Right lobe of liver (tissue), 6 donors: ENCODE measurements around the gene ERO1B. TPM values are rescaled to one million over a fixed set of nuclear protein-coding genes. Genes with fewer than 3 reads are reported as not detected.

Experiments
- ATAC-seq, 4 donors: fragments of 200-7000 bp; cut with Tn5 transposase; one replicate each; pipeline ENCODE4 v1.9.1; 2020; ENCODE audit warnings: mild to moderate bottlenecking in 4 of 4, moderate library complexity in 4 of 4
- DNase-seq, 3 donors: peaks; one replicate each; pipeline ENCODE4 v3.0.0-alpha.2; 2020
- H3K27ac ChIP-seq, 3 donors: fragments of 200-600 bp; one replicate each; pipeline ENCODE4 v1.8.0; 2022
- H3K27me3 ChIP-seq, 2 donors: fragments of 200-600 bp; one replicate each; pipeline ENCODE4 v1.8.0; 2022
- H3K36me3 ChIP-seq, 4 donors: fragments of 200-600 bp; sonication (generic) in 1 of 4; one replicate each; pipeline versions ENCODE4 v1.5.1 to v1.8.0; 2017 to 2022; ENCODE audit warnings: control low read depth in 1 of 4
- H3K4me1 ChIP-seq, 4 donors: fragments of 200-600 bp; sonication (generic) in 1 of 4; one replicate each; pipeline versions ENCODE4 v1.5.1 to v1.8.0; 2017 to 2022; ENCODE audit warnings: control low read depth in 1 of 4
- H3K4me3 ChIP-seq, 3 donors: fragments of 200-600 bp; one replicate each; pipeline ENCODE4 v1.8.0; 2022
- H3K9me3 ChIP-seq, 4 donors: fragments of 200-600 bp; sonication (generic) in 1 of 4; one replicate each; pipeline versions ENCODE4 v1.5.1 to v1.8.0; 2017 to 2022; ENCODE audit warnings: control low read depth in 1 of 4
- POLR2A ChIP-seq: fragments of 450-650 bp; IDR thresholded peaks from one replicate; pipeline ENCODE4 v1.6.1; 2017; ENCODE audit warnings: antibody characterized with exemption, mild to moderate bottlenecking
- WGBS: methylation state at CpG from one replicate; pipeline ENCODE4 v1.1.6; 2018; ENCODE audit warnings: low coverage, low lambda C conversion rate; ENCODE audit not compliant: insufficient coverage; ENCODE audit errors: missing lambda C conversion rate; 5-methylcytosine and 5-hydroxymethylcytosine counted together
- intact Hi-C, 2 donors: fragments of 100-400 bp; cut with DNase I; formaldehyde crosslinking; loops; one replicate each; pipeline versions ENCODE4 v1.11.2 to v1.14.1; 2022
- total RNA-seq, 6 experiments: library from RNA; depleted of rRNA in 2 of 6; stranded (reverse); fragments of >200 nt in 2 of 6; fragmentation: NEBNext Ultra II Directional in 3 of 6; extraction: Animal tissue kit (Norgen Biotek cat#: 25700) in 3 of 6; gene quantifications; one replicate each; pipeline versions ENCODE4 v1.1.0 to v1.2.4, GENCODE V29; 2016 to 2023
- TF ChIP-seq, protein P1 (sequence below), 4 donors: fragments of 200-600 bp in 3 of 4; fragments of 450-650 bp in 1 of 4; IDR thresholded peaks; one replicate each; pipeline versions ENCODE4 v1.5.1 to v1.8.0; 2016 to 2022; ENCODE audit warnings: antibody characterized with exemption in 4 of 4, mild to moderate bottlenecking in 2 of 4
- donor health status: DM: no; HTN: yes; CAD: no.
- donor health status: DM: no; HTN: no; CAD: no.
- donor health status: DM: no; HTN: no; CAD: no.
- donor health status: DM: no; HTN: yes; CAD: no.
- donor health status: DM: no; HTN: yes; CAD: no.

Gene ERO1B
- total RNA-seq, 6 experiments from 2014 or later, result 8.0 to 22.5 (median 17.1) TPM

DNA sequence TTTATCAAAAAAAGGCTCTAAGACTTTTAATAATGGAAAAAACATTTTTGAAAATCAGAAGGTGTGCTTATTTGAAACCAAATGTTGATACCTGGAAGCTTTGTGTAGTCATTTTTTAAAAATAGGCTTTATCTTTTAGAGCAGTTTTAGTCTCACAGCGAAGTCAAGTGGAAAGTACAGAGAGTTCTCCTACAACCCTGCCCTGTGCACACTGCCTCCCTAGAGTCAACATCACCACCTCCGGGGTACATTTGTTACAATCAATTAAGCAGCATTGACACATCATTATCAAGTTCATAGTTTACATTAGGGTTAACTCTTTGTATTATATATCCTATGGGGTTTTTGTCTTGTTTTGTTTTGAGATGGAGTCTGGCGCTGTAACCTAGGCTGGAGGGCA lies 10.7 kb upstream of the ERO1B start:
- DNase-seq (no peak), ATAC-seq (no peak)
- no peak for TF ChIP-seq POLR2A
- Histone ChIP-seq H3K27ac (no peak overlapping the region), H3K9me3 (no peaks in the 10 kb centered on the region), H3K4me3 (no peak overlapping the region), H3K36me3 (no peaks in the 10 kb centered on the region), H3K4me1 (no peaks in the 10 kb centered on the region), H3K27me3 (no peaks in the 10 kb centered on the region)
- intact Hi-C loops, result no loop called here
- WGBS, result 57% methylated on average over 3 of the region's 3 CpGs

DNA sequence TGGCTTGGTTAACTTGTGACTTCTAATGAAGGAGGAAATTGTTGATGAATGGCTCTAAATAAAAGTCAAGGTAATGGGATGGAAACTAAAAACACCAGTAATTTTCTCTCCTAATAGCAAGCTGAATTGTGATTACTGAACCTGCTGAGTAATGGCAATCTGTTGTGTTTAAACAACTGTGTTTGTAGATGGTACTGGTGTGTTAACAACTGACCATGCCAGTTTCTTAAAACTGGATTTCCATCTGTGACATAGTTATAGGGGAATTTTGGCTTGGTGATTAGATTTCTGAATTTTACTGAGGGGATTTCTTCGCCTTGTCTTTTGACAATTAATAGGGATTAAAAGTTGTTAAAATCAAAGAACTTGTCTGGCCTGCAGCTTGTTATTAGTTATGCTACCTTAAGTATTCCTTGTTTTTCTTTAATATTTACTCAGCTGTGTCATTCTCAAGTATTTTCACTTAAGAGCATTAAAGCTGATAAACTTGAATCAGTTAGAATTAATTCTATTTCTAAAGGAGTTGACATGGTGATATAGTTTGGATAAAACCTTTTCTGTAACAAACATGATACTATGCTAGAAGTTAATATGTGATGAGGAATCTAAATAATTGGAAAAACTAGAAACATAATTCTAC lies 7.9 kb upstream of the ERO1B start:
- 77% methylated on average over 1 of the region's 1 CpG for WGBS
- intact Hi-C loops, result no loop called here
- no peak for TF ChIP-seq POLR2A
- TF ChIP-seq, protein P1, sequence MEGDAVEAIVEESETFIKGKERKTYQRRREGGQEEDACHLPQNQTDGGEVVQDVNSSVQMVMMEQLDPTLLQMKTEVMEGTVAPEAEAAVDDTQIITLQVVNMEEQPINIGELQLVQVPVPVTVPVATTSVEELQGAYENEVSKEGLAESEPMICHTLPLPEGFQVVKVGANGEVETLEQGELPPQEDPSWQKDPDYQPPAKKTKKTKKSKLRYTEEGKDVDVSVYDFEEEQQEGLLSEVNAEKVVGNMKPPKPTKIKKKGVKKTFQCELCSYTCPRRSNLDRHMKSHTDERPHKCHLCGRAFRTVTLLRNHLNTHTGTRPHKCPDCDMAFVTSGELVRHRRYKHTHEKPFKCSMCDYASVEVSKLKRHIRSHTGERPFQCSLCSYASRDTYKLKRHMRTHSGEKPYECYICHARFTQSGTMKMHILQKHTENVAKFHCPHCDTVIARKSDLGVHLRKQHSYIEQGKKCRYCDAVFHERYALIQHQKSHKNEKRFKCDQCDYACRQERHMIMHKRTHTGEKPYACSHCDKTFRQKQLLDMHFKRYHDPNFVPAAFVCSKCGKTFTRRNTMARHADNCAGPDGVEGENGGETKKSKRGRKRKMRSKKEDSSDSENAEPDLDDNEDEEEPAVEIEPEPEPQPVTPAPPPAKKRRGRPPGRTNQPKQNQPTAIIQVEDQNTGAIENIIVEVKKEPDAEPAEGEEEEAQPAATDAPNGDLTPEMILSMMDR (IDR thresholded peaks at IDR 0.05), result no peak
- no peak for DNase-seq
- H3K27ac ChIP-seq, result no peak overlapping the region
- H3K9me3 ChIP-seq, result no peaks in the 10 kb centered on the region
- ATAC-seq, result peak in 1 of 4 donors; percentile 65
- no peaks in the 10 kb centered on the region for H3K36me3 ChIP-seq
- no peaks in the 10 kb centered on the region for H3K4me1 ChIP-seq
- H3K4me3 ChIP-seq, result no peak overlapping the region
- H3K27me3 ChIP-seq, result no peaks in the 10 kb centered on the region

DNA sequence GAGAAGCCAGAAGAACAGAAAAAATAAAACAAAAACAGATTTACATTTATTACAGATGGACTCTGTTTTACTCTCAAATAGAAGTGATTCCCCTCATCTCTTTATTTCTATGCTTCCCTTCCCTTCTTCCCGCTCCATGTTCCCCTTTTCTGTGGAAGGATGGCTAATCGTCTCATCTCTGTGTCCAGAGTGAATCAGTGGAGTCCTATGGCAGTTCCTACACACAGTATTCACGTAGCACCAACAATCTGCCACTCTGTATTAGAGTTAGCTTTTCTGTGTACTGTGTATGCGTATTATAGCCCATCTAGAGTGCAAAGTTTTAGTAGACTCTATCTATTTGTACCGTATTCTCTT lies 6.8 kb upstream of the ERO1B start:
- no peaks in the 10 kb centered on the region for H3K36me3 ChIP-seq
- intact Hi-C loops, result no loop called here
- no peaks in the 10 kb centered on the region for H3K27me3 ChIP-seq
- 80% methylated on average over 5 of the region's 5 CpGs for WGBS
- no peak for DNase-seq
- no peaks in the 10 kb centered on the region for H3K9me3 ChIP-seq
- H3K4me3 ChIP-seq, result no peak overlapping the region
- H3K27ac ChIP-seq, result no peak overlapping the region
- H3K4me1 ChIP-seq, result no peaks in the 10 kb centered on the region
- ATAC-seq, result no peak
- TF ChIP-seq, protein P1 (IDR thresholded peaks at IDR 0.05), result no peak
- TF ChIP-seq POLR2A, result no peak

DNA sequence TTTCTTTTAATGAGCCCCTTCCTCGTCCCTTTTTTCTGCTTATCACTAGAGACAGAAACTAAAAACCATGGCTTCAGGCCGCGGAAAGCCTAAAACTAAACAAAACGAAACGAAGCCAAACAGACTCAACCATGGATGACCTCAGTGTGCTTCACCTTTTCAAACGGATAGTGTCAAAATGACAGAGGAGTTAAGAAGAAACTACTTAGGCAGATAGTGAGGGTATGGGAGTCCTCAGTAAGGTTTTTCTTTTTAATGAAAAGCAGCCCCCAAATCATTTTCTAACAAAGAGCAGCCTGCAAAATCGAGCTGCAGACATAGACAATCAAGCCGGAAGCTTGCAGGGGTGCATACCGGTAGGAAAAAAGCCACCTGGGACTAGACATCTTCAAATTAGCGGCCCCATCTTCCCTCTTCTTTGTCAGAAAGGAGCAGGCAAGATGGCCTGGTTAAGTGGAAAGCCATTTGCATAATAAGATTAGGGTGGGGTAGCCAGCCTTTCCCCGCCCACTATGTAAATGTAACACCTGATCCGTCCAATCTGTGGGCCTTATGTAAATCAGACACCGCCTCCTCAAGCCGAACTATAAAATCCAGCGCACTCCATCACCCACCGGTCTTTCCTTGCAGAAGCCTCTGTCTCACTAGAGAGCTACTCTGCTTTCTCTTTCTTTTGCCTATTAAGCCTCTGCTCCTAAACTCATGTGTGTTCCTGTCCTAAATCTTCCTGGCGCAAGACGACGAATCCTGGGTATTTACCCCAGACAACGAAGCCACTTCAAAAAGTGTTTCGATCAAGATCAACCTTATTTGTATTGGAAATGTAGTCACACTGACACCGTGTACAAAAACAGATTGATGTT lies 6.2 kb upstream of the ERO1B start:
- no peak for ATAC-seq
- Histone ChIP-seq H3K36me3 (no peaks in the 10 kb centered on the region), H3K9me3 (no peaks in the 10 kb centered on the region), H3K27ac (no peak overlapping the region), H3K4me1 (no peaks in the 10 kb centered on the region), H3K4me3 (no peak overlapping the region), H3K27me3 (no peaks in the 10 kb centered on the region)
- intact Hi-C loops, result no loop called here
- DNase-seq, result no peak
- 69% methylated on average over 21 of the region's 22 CpGs for WGBS
- TF ChIP-seq, protein P1 (IDR thresholded peaks at IDR 0.05), result no peak
- peak; percentile 13 for TF ChIP-seq POLR2A

DNA sequence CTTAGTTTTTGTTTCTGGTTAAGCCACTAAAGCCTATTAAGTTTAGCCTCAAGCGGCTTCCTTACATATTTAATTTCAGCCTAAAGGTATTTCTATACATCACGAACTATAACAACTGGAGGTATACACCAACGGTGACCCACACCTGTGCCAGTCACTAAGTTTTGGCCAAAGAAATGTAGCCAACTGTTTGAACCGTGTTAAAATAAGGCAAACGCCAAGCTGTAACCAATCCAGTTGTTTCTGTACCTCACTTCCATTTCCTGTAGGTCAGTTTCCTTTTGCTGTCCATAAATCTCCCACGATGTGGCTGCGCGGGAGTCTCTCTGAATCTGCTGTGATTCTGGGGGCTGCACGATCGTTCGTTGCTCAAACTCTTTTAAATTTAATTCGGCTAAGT lies 5.6 kb upstream of the ERO1B start:
- H3K27ac ChIP-seq, result no peak overlapping the region
- intact Hi-C loops, result no loop called here
- no peaks in the 10 kb centered on the region for H3K36me3 ChIP-seq
- ATAC-seq, result no peak
- WGBS, result 78% methylated on average over 12 of the region's 12 CpGs
- H3K4me3 ChIP-seq, result no peak overlapping the region
- no peak for DNase-seq
- peaks cover 0 to 5% (median 0%) of the 10 kb centered on the region in 4 donors for H3K4me1 ChIP-seq
- H3K27me3 ChIP-seq, result no peaks in the 10 kb centered on the region
- TF ChIP-seq, protein P1 (IDR thresholded peaks at IDR 0.05), result no peak
- TF ChIP-seq POLR2A, result no peak
- no peaks in the 10 kb centered on the region for H3K9me3 ChIP-seq
